Sigmoid colon (tissue), 4 donors: ENCODE measurements around the gene ACTL8.

Experiments
- EP300 ChIP-seq, 4 donors: sonication (generic); formaldehyde crosslinking; IDR thresholded peaks; one replicate each; pipeline ENCODE4 v1.6.1; 2017; ENCODE audit warnings: antibody characterized with exemption in 4 of 4
- POLR2A ChIP-seq, 2 donors: fragments of 450-650 bp; IDR thresholded peaks; one replicate each; pipeline ENCODE4 v1.6.1; 2016; ENCODE audit warnings: antibody characterized with exemption in 2 of 2, mild to moderate bottlenecking in 2 of 2, moderate library complexity in 2 of 2
- POLR2AphosphoS5 ChIP-seq, 4 donors: sonication (generic); formaldehyde crosslinking; IDR thresholded peaks; one replicate each; pipeline ENCODE4 v1.6.1; 2017; ENCODE audit warnings: antibody characterized with exemption in 4 of 4
- TF ChIP-seq, protein P1 (sequence below), 4 experiments: fragments of 450-650 bp in 3 of 4; fragments of 200-600 bp in 1 of 4; IDR thresholded peaks; one replicate each; pipeline ENCODE4 v1.5.1; 2016 to 2019; ENCODE audit warnings: antibody characterized with exemption in 4 of 4, mild to moderate bottlenecking in 3 of 4, moderate library complexity in 2 of 4

DNA sequence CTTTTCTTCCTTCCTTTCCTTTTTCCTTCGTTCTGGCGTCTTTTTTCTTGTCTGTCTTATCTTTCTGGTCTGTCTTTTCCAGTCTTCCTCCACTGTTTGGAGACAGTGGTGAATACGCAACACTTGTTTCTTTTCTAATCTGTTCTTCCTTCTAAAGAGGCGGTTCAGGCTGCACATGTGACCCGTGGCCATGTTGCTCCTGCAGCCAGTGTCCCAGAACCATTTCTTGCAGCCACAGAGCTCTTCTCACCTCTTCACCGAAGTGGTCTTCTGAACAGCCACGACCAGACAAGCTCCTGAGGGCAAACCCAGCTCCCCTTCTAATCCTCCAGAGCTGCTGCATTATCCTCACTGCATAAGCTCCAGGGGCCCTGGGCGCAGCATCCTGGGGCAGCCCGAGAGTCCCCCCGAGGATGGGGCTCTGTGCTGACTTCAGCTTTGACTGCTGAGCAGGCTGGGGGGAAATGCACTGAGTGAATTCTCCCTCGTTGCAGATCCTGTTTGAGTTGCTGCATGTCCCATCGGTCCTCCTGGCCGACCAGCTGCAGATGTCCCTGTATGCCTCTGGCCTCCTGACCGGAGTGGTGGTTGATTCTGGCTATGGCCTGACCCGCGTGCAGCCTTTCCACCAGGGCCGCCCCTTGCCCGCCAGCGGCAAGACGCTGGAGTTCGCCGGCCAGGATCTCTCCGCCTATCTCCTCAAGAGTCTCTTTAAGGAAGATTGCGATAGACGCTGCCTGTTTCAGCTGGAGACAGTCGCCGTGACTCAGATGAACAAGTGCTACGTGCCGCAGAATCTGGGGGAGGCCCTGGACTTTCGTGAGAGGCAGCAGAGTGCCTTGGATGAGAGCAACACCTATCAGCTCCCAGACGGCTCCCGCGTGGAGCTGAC is 70.4 kb downstream of the ACTL8 start:
- TF ChIP-seq, protein P1, sequence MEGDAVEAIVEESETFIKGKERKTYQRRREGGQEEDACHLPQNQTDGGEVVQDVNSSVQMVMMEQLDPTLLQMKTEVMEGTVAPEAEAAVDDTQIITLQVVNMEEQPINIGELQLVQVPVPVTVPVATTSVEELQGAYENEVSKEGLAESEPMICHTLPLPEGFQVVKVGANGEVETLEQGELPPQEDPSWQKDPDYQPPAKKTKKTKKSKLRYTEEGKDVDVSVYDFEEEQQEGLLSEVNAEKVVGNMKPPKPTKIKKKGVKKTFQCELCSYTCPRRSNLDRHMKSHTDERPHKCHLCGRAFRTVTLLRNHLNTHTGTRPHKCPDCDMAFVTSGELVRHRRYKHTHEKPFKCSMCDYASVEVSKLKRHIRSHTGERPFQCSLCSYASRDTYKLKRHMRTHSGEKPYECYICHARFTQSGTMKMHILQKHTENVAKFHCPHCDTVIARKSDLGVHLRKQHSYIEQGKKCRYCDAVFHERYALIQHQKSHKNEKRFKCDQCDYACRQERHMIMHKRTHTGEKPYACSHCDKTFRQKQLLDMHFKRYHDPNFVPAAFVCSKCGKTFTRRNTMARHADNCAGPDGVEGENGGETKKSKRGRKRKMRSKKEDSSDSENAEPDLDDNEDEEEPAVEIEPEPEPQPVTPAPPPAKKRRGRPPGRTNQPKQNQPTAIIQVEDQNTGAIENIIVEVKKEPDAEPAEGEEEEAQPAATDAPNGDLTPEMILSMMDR (IDR thresholded peaks at IDR 0.05), result no peak
- TF ChIP-seq POLR2A (IDR thresholded peaks at IDR 0.05), result no peak
- TF ChIP-seq POLR2AphosphoS5 (IDR thresholded peaks at IDR 0.05), result no peak
- TF ChIP-seq EP300 (IDR thresholded peaks at IDR 0.05), result no peak
